Stimulated activated CD4-positive, alpha-beta T cell treated with anti-CD3 and anti-CD28 coated beads, Interleukin-15, amount 100 ng/mL, for 48 hours (primary cell): ENCODE measurements around the gene CSNK2A1.
"Not testable (repeated sequence)": the region's sequence is repeated elsewhere in the genome, so short reads cannot be mapped to it uniquely, and the experiment has no call there.

ENCODE experiments used
- DNase-seq, 2 donors: peaks; one replicate each; pipeline ENCODE4 v3.0.0-alpha.2; 2020; ENCODE audit warnings: low read depth in 2 of 2

CSNK2A1 gene

GRCh38 chr20:483815-484644 is 59.6 kb downstream of the CSNK2A1 start:
- DNase-seq = no peak

GRCh38 chr20:481167-481566 is 62.4 kb downstream of the CSNK2A1 start:
- DNase-seq = no peak

- no peak for DNase-seq
These were observed 63.5 kb downstream of the CSNK2A1 start for GRCh38 chr20:480044-480443.

- DNase-seq = no peak
These were observed 64.1 kb downstream of the CSNK2A1 start for GRCh38 chr20:479487-479886.

GRCh38 chr20:478949-479429 is 64.6 kb downstream of the CSNK2A1 start:
- DNase-seq = no peak

GRCh38 chr20:478010-478948 is 65.3 kb downstream of the CSNK2A1 start:
- DNase-seq = no peak

- not testable (repeated sequence) for DNase-seq
These were observed 66.9 kb downstream of the CSNK2A1 start for GRCh38 chr20:476561-477249.

GRCh38 chr20:475463-476357 is 67.9 kb downstream of the CSNK2A1 start:
- no peak for DNase-seq

GRCh38 chr20:474581-474980 is 69.0 kb downstream of the CSNK2A1 start:
- DNase-seq = no peak

- DNase-seq = no peak
These were observed 70.7 kb downstream of the CSNK2A1 start for GRCh38 chr20:472889-473292.

GRCh38 chr20:472137-472846 is 71.3 kb downstream of the CSNK2A1 start:
- no peak for DNase-seq

- DNase-seq = no peak
These were observed 73.7 kb downstream of the CSNK2A1 start for GRCh38 chr20:469746-470490.

GRCh38 chr20:467755-468154 is 75.8 kb downstream of the CSNK2A1 start:
- DNase-seq = no peak

- DNase-seq = peak; percentile 71 to 79
These were observed 81.2 kb downstream of the CSNK2A1 start, which contains the start of gene TBC1D20 for GRCh38 chr20:462199-462991. Gene TBC1D20 (minus strand): TSS chr20:462533. CDS start chr20:462405, 128 bp downstream.

GRCh38 chr20:461254-462198 is 82.1 kb downstream of the CSNK2A1 start:
- peak in 1 of 2 donors; percentile 25 for DNase-seq

- DNase-seq = no peak
These were observed 82.9 kb downstream of the CSNK2A1 start for GRCh38 chr20:460707-461106.

GRCh38 chr20:460180-460579 is 83.4 kb downstream of the CSNK2A1 start:
- no peak for DNase-seq
